CD4-positive, CD25-positive, alpha-beta regulatory T cell (primary cell): ENCODE results near the gene MYO3B. TPM values are rescaled to one million over a fixed set of nuclear protein-coding genes. Genes with fewer than 3 reads are reported as not detected.
"Not testable (repeated sequence)": the region's sequence is repeated elsewhere in the genome, so short reads cannot be mapped to it uniquely, and the experiment has no call there.

Experiments
- ATAC-seq, 2 donors: fragments of 150-1000 bp; cut with Tn5 transposase; one replicate each; pipeline ENCODE4 v1.10.0; 2021; ENCODE audit warnings: low read depth in 2 of 2, moderate number of reproducible peaks in 2 of 2, moderate library complexity in 1 of 2
- DNase-seq, 3 donors: peaks; one replicate each; pipeline versions ENCODE4 v3.0.0 to v3.0.0-alpha.2; 2012 to 2022; ENCODE audit warnings: mixed read lengths in 1 of 3
- H3K27ac ChIP-seq: one replicate; pipeline ENCODE4 v1.7.0; 2013; ENCODE audit warnings: mild to moderate bottlenecking, low read length; ENCODE audit not compliant: insufficient read depth, poor library complexity, severe bottlenecking
- H3K27me3 ChIP-seq: one replicate; pipeline ENCODE4 v1.7.0; 2013; ENCODE audit warnings: low read length; ENCODE audit not compliant: control insufficient read depth, insufficient read depth
- H3K36me3 ChIP-seq: one replicate; pipeline ENCODE4 v1.7.0; 2013; ENCODE audit warnings: mild to moderate bottlenecking, low read length, moderate library complexity; ENCODE audit not compliant: control insufficient read depth, insufficient read depth
- H3K4me1 ChIP-seq: 2 replicates; pipeline ENCODE4 v1.7.0; 2013; ENCODE audit warnings: mild to moderate bottlenecking, low read length; ENCODE audit not compliant: insufficient read depth, control insufficient read depth, poor library complexity, severe bottlenecking
- H3K4me3 ChIP-seq: one replicate; pipeline ENCODE4 v1.7.0; 2013; ENCODE audit warnings: low read depth, mild to moderate bottlenecking, low read length, moderate library complexity
- H3K9me3 ChIP-seq, 2 experiments: 1 replicate in 1 of 2; 2 replicates in 1 of 2; pipeline ENCODE4 v1.7.0; 2013; ENCODE audit warnings: low read length in 2 of 2, mild to moderate bottlenecking in 1 of 2, moderate library complexity in 1 of 2; ENCODE audit not compliant: control insufficient read depth in 2 of 2
- H3K27ac Mint-ChIP-seq, 3 donors: one replicate each; pipeline ENCODE4 v1.8.0; 2020 to 2022; ENCODE audit warnings: mild to moderate bottlenecking in 3 of 3, mixed read lengths in 3 of 3, moderate library complexity in 2 of 3
- H3K27me3 Mint-ChIP-seq: one replicate; pipeline ENCODE4 v1.8.0; 2022; ENCODE audit warnings: mild to moderate bottlenecking, mixed read lengths
- H3K36me3 Mint-ChIP-seq: one replicate; pipeline ENCODE4 v1.8.0; 2020; ENCODE audit warnings: mixed read lengths
- H3K4me1 Mint-ChIP-seq, 4 donors: one replicate each; pipeline ENCODE4 v1.8.0; 2020 to 2022; ENCODE audit warnings: mixed read lengths in 4 of 4, mild to moderate bottlenecking in 1 of 4
- H3K4me3 Mint-ChIP-seq, 4 donors: one replicate each; pipeline ENCODE4 v1.8.0; 2020 to 2022; ENCODE audit warnings: mild to moderate bottlenecking in 4 of 4, mixed read lengths in 4 of 4, moderate library complexity in 3 of 4
- H3K9me3 Mint-ChIP-seq, 7 donors: one replicate each; pipeline ENCODE4 v1.8.0; 2020 to 2022; ENCODE audit warnings: mixed read lengths in 7 of 7, mild to moderate bottlenecking in 3 of 7, moderate library complexity in 2 of 7
- polyA plus RNA-seq, 4 donors: library from polyadenylated mRNA; unstranded; fragments of 300-500 nt; fragmentation: Illumina TruSeq; gene quantifications; one replicate each; pipeline ENCODE4 v1.2.3, GENCODE V29; 2021
- total RNA-seq: library from RNA; stranded (reverse); gene quantifications from one replicate; pipeline ENCODE4 v1.2.3, GENCODE V29; 2022

Gene MYO3B
- total and polyA plus RNA-seq, 5 donors from 2014 or later, result not detected

GRCh38 chr2:170411660-170412059 lies 233.7 kb downstream of the MYO3B start:
- no peaks in the 10 kb centered on the region for H3K9me3 ChIP-seq
- ATAC-seq, result no peak
- Mint-ChIP-seq H3K27me3 (peaks cover 22% of the 10 kb centered on the region), H3K4me1 (peaks cover 0 to 6% (median 5%) of the 10 kb centered on the region in 4 donors), H3K4me3 (no peak overlapping the region), H3K36me3 (no peaks in the 10 kb centered on the region), H3K27ac (peak overlapping the region in 1 of 3 donors; percentile 61), H3K9me3 (peaks cover 0 to 3% (median 0%) of the 10 kb centered on the region in 7 donors)
- peaks cover 5% of the 10 kb centered on the region for H3K4me1 ChIP-seq
- H3K36me3 ChIP-seq, result no peaks in the 10 kb centered on the region
- no peak overlapping the region for H3K4me3 ChIP-seq
- no peak for DNase-seq
- no peak overlapping the region for H3K27ac ChIP-seq
- peaks cover 5% of the 10 kb centered on the region for H3K27me3 ChIP-seq

GRCh38 chr2:170420961-170421687 lies 243.2 kb downstream of the MYO3B start:
- no peak overlapping the region for H3K4me3 ChIP-seq
- peaks cover 0 to 2% (median 0%) of the 10 kb centered on the region in 7 donors for H3K9me3 Mint-ChIP-seq
- H3K27ac ChIP-seq, result no peak overlapping the region

GRCh38 chr2:170423919-170424318 lies 246.0 kb downstream of the MYO3B start:
- Histone ChIP-seq H3K4me3 (no peak overlapping the region), H3K27ac (no peak overlapping the region), H3K27me3 (no peaks in the 10 kb centered on the region), H3K9me3 (no peaks in the 10 kb centered on the region), H3K4me1 (no peaks in the 10 kb centered on the region), H3K36me3 (no peaks in the 10 kb centered on the region)
- DNase-seq (no peak), ATAC-seq (no peak)
- Mint-ChIP-seq H3K36me3 (no peaks in the 10 kb centered on the region), H3K27me3 (peaks cover 3% of the 10 kb centered on the region), H3K4me3 (no peak overlapping the region), H3K9me3 (no peaks in the 10 kb centered on the region), H3K4me1 (no peaks in the 10 kb centered on the region), H3K27ac (no peak overlapping the region)

More at GRCh38 chr2:170420961-170421687, 243.2 kb downstream of the MYO3B start:
- Mint-ChIP-seq H3K27me3 (peaks cover 9% of the 10 kb centered on the region), H3K36me3 (no peaks in the 10 kb centered on the region), H3K27ac (peak overlapping the region in 1 of 3 donors; percentile 42), H3K4me1 (no peaks in the 10 kb centered on the region), H3K4me3 (no peak overlapping the region)
- Histone ChIP-seq H3K4me1 (no peaks in the 10 kb centered on the region), H3K27me3 (no peaks in the 10 kb centered on the region), H3K36me3 (no peaks in the 10 kb centered on the region), H3K9me3 (no peaks in the 10 kb centered on the region)
- no peak for ATAC-seq
- DNase-seq, result no peak

DNA sequence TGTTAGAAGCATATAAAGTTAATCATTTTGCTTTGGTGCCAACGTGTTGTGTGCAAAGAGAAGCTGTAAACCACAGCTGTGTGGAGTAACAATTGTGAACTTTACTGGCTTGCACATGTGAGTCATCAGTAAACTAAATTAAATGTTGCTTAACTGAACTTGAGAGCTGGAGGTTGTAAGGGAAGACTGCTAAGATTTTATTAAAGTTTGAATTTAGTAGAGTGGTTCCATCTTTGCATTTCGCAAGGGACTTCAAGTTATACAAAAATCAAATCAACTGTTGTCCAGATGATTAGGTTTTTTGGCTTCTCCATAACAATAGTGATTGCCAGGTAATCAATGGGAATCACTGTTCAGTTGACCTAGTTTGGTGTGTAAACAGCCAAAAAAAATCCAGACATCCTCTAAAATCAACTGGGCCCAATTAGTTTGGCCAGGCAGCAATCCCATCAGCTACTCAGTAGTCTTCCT lies 247.4 kb downstream of the MYO3B start:
- no peak overlapping the region for H3K27ac Mint-ChIP-seq
- H3K4me1 ChIP-seq, result no peaks in the 10 kb centered on the region
- no peak overlapping the region for H3K27ac ChIP-seq
- DNase-seq, result no peak
- no peaks in the 10 kb centered on the region for H3K9me3 ChIP-seq
- H3K27me3 ChIP-seq, result no peaks in the 10 kb centered on the region
- H3K4me3 ChIP-seq, result no peak overlapping the region
- H3K4me1 Mint-ChIP-seq, result no peaks in the 10 kb centered on the region
- H3K27me3 Mint-ChIP-seq, result peaks cover 5% of the 10 kb centered on the region
- H3K36me3 ChIP-seq, result no peaks in the 10 kb centered on the region
- H3K9me3 Mint-ChIP-seq, result no peaks in the 10 kb centered on the region
- H3K4me3 Mint-ChIP-seq, result no peak overlapping the region
- ATAC-seq, result no peak
- no peaks in the 10 kb centered on the region for H3K36me3 Mint-ChIP-seq

DNA sequence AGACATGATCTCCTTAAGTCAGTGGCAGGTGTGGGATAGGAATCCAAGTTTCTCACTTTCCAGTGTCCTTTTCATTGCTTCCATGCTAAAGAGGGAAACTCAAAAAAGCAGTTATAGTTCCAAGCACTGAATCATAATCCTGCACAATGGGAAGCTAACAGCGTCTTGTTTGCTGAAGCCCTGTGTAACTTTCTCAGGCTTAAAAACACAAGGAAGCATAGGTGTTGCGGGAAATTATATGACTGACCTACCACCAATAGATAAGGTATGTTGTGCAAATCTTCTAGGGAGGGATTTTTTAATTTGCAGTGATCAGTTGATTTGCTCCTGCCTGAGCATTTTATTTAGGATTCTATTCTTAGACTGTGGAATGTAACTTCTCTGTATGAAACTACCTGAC lies 250.9 kb downstream of the MYO3B start:
- no peak for ATAC-seq
- Mint-ChIP-seq H3K4me1 (peaks cover 0 to 1% (median 0%) of the 10 kb centered on the region in 4 donors), H3K27ac (no peak overlapping the region), H3K4me3 (no peak overlapping the region), H3K36me3 (no peaks in the 10 kb centered on the region), H3K27me3 (peaks cover 7% of the 10 kb centered on the region), H3K9me3 (peaks cover 0 to 1% (median 0%) of the 10 kb centered on the region in 7 donors)
- H3K27me3 ChIP-seq, result no peaks in the 10 kb centered on the region
- H3K4me1 ChIP-seq, result no peaks in the 10 kb centered on the region
- no peak overlapping the region for H3K4me3 ChIP-seq
- H3K9me3 ChIP-seq, result no peaks in the 10 kb centered on the region
- H3K27ac ChIP-seq, result no peak overlapping the region
- H3K36me3 ChIP-seq, result no peaks in the 10 kb centered on the region
- no peak for DNase-seq

DNA sequence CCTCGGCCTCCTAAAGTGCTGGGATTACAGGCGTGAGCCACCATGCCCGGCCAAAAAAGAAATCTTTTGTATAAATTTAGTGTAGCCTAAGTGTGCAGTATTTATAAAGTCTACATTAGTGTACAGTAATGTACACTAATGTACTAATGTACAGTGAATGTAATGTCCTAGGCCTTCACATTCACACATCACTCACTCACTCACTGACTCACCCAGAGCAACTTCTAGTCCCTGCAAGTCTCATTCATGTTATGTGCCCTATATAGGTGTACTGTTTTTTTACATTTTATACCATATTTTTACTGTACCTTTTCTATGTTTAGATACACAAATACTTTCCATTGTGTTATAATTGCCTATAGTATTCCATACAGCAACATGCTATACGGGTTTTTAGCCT lies 254.9 kb downstream of the MYO3B start:
- H3K27me3 Mint-ChIP-seq, result peaks cover 20% of the 10 kb centered on the region
- no peak overlapping the region for H3K27ac Mint-ChIP-seq

DNA sequence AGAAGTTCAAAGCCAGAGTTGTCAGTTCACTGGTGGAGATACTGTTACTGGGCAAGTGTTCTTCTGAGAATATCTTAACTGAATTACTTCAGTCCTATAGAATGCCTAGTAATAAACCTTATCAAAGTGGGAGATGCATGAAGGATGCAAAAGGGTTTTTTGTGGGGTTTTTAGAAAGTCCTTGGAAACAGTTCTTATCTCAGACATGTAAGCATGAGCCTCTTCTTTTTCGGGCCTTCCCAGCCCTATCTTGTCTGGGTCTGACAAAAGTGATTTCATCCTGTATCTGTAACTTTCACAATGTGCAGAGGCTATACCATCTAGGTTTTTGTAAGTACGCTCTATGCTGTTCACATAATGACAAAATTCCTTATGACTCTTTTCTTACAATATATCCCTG lies 255.5 kb downstream of the MYO3B start:
- no peak overlapping the region for H3K4me3 Mint-ChIP-seq
- DNase-seq (no peak), ATAC-seq (no peak)
- H3K27me3 ChIP-seq, result no peaks in the 10 kb centered on the region
- peaks cover 4 to 16% (median 11%) of the 10 kb centered on the region in 4 donors for H3K4me1 Mint-ChIP-seq
- H3K27ac ChIP-seq, result no peak overlapping the region
- H3K9me3 Mint-ChIP-seq, result peaks cover 0 to 3% (median 0%) of the 10 kb centered on the region in 7 donors
- peaks cover 21% of the 10 kb centered on the region for H3K27me3 Mint-ChIP-seq
- no peaks in the 10 kb centered on the region for H3K4me1 ChIP-seq
- H3K9me3 ChIP-seq, result no peaks in the 10 kb centered on the region
- H3K4me3 ChIP-seq, result no peak overlapping the region
- H3K27ac Mint-ChIP-seq, result no peak overlapping the region
- H3K36me3 Mint-ChIP-seq, result no peaks in the 10 kb centered on the region
- no peaks in the 10 kb centered on the region for H3K36me3 ChIP-seq

More for the DNA sequence above, 254.9 kb downstream of the MYO3B start:
- Histone ChIP-seq H3K36me3 (no peaks in the 10 kb centered on the region), H3K4me3 (no peak overlapping the region), H3K9me3 (no peaks in the 10 kb centered on the region), H3K4me1 (no peaks in the 10 kb centered on the region), H3K27me3 (no peaks in the 10 kb centered on the region), H3K27ac (no peak overlapping the region)
- DNase-seq, result no peak
- Mint-ChIP-seq H3K4me1 (peaks cover 4 to 16% (median 11%) of the 10 kb centered on the region in 4 donors), H3K4me3 (no peak overlapping the region), H3K9me3 (peaks cover 0 to 3% (median 0%) of the 10 kb centered on the region in 7 donors), H3K36me3 (no peaks in the 10 kb centered on the region)
- ATAC-seq, result no peak

DNA sequence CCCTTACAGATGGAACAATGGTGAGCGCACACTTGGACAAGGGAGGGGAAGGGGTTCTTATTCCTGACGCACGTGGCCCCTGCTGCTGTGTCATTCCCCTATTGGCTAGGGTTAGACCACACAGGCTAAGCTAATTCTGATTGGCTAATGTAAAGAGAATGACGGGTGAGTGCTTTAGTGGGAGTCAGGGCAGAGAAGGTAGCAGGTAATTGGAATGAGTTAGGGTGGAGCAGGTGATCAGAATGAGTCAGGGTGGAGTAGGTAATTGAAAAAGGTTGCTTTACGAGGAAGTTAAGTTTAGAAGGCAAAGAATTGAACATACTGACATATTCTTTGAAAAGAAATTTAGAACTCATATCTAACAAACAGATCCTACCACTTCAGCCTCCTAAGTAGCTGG lies 256.4 kb downstream of the MYO3B start:
- not testable (repeated sequence) for DNase-seq, H3K36me3 Mint-ChIP-seq, H3K4me3 ChIP-seq, H3K27ac ChIP-seq, H3K9me3 Mint-ChIP-seq, ATAC-seq, H3K36me3 ChIP-seq, H3K27ac Mint-ChIP-seq, H3K9me3 ChIP-seq, H3K4me1 ChIP-seq, H3K27me3 ChIP-seq
- Mint-ChIP-seq H3K4me1 (peaks cover 4 to 16% (median 11%) of the 10 kb centered on the region in 4 donors), H3K4me3 (peak overlapping the region in 1 of 4 donors; percentile 55), H3K27me3 (peaks cover 16% of the 10 kb centered on the region)
